Mesodermal cell (in vitro differentiated cells): ENCODE measurements around the gene LOC101059915.
"Not testable (repeated sequence)": the region's sequence is repeated elsewhere in the genome, so short reads cannot be mapped to it uniquely, and the experiment has no call there.

Experiments used
- H3K27ac ChIP-seq: 2 replicates; pipeline ENCODE4 v1.7.0; 2013; ENCODE audit warnings: mild to moderate bottlenecking, low read depth, low read length, moderate library complexity; ENCODE audit not compliant: severe bottlenecking
- H3K36me3 ChIP-seq: 2 replicates; pipeline ENCODE4 v1.7.1; 2013; ENCODE audit warnings: mild to moderate bottlenecking, low read length, moderate library complexity; ENCODE audit not compliant: control insufficient read depth, insufficient read depth
- H3K4me1 ChIP-seq: one replicate; pipeline ENCODE4 v1.7.1; 2013; ENCODE audit warnings: mild to moderate bottlenecking, low read length; ENCODE audit not compliant: insufficient read depth, control insufficient read depth, poor library complexity, severe bottlenecking
- H3K4me3 ChIP-seq: 2 replicates; pipeline ENCODE4 v1.7.0; 2013; ENCODE audit warnings: low read length, control low read depth, mild to moderate bottlenecking; ENCODE audit not compliant: insufficient read depth, poor library complexity, severe bottlenecking; ENCODE audit errors: extremely low read depth
- H3K9me3 ChIP-seq: 2 replicates; pipeline ENCODE4 v1.7.1; 2013; ENCODE audit warnings: mild to moderate bottlenecking, low read length, moderate library complexity; ENCODE audit not compliant: control insufficient read depth
- WGBS, 2 experiments: methylation state at CpG; one replicate each; pipeline ENCODE4 v1.1.5; 2013; ENCODE audit warnings: missing lambda C conversion rate in 2 of 2; ENCODE audit not compliant: insufficient coverage in 2 of 2; 5-methylcytosine and 5-hydroxymethylcytosine counted together

Gene LOC101059915

GRCh38 chrX:71640002-71640401 is 27.3 kb upstream of the LOC101059915 start:
- Histone ChIP-seq H3K4me1 (peaks cover 5% of the 10 kb centered on the region), H3K9me3 (no peaks in the 10 kb centered on the region), H3K36me3 (no peaks in the 10 kb centered on the region), H3K27ac (no peak overlapping the region), H3K4me3 (no peak overlapping the region)
- 93 to 100% methylated on average over 2 to 3 of the region's 4 CpGs for WGBS, 2 experiments

DNA sequence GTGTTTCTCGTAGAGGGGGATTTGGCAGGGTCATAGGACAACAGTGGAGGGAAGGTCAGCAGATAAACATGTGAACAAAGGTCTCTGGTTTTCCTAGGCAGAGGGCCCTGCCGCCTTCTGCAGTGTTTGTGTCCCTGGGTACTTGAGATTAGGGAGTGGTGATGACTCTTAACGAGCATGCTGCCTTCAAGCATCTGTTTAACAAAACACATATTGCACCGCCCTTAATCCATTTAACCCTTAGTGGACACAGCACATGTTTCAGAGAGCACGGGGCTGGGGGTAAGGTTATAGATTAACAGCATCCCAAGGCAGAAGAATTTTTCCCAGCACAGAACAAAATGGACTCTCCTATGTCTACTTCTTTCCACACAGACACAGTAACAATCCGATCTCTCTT is 22.9 kb upstream of the LOC101059915 start:
- H3K27ac ChIP-seq, H3K9me3 ChIP-seq, H3K36me3 ChIP-seq, H3K4me3 ChIP-seq, H3K4me1 ChIP-seq: not testable (repeated sequence)
- 100% methylated on average over 1 of the region's 6 CpGs; no CpG with 5 or more reads in 1 of the 2 experiments for WGBS, 2 experiments

GRCh38 chrX:71650333-71650969 is 16.9 kb upstream of the LOC101059915 start:
- no peak overlapping the region for H3K4me3 ChIP-seq
- no peaks in the 10 kb centered on the region for H3K4me1 ChIP-seq
- no peaks in the 10 kb centered on the region for H3K9me3 ChIP-seq
- no peak overlapping the region for H3K27ac ChIP-seq
- WGBS, 2 experiments: no CpG with 5 or more reads among the region's 4 CpGs
- H3K36me3 ChIP-seq: no peaks in the 10 kb centered on the region

DNA sequence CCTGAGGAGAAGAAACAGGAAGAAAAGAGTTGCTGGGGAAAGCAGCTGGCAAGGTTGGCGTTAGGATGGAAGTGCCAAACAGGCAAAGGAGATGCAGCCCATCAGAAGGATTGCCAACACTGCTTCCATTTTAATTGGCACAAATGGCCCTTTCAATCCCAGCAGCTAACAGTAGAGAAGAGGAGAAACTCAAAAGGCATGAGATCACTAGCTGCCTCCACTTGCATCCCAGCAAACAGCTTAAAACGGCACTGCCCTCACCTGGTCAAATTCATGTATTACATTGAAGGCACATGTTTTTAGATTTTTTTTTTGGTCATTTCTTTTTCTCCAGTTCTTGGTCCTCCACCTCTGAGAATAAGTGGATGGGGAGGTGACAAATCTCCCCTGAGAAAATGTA is 14.9 kb upstream of the LOC101059915 start:
- Histone ChIP-seq H3K4me1 (no peaks in the 10 kb centered on the region), H3K4me3 (no peak overlapping the region), H3K36me3 (no peaks in the 10 kb centered on the region), H3K9me3 (no peaks in the 10 kb centered on the region), H3K27ac (no peak overlapping the region)
- WGBS, 2 experiments: 100% methylated on average over 1 of the region's 2 CpGs; no CpG with 5 or more reads in 1 of the 2 experiments

DNA sequence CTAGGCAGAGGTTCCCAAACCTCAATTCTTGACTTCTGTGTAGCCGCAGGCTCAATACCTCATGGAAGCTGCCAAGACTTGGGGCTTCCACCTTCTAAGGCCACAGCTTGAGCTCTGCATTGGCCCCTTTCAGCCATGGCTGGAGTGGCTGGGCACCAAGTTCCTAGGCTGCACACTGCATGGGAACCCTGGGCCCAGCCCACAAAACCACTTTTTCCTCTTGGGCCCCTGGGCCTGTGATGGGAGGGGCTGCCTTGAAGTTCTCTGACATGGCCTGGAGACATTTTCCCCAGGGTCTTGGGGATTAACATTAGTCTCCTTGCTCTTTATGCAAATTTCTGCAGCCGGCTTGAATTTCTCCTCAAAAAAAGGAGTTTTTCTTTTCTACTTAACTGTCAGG is 14.0 kb upstream of the LOC101059915 start:
- Histone ChIP-seq H3K4me3 (no peak overlapping the region), H3K36me3 (no peaks in the 10 kb centered on the region), H3K9me3 (no peaks in the 10 kb centered on the region), H3K27ac (no peak overlapping the region), H3K4me1 (no peaks in the 10 kb centered on the region)
- WGBS, 2 experiments: 86% methylated on average over 1 of the region's 2 CpGs; no CpG with 5 or more reads in 1 of the 2 experiments

DNA sequence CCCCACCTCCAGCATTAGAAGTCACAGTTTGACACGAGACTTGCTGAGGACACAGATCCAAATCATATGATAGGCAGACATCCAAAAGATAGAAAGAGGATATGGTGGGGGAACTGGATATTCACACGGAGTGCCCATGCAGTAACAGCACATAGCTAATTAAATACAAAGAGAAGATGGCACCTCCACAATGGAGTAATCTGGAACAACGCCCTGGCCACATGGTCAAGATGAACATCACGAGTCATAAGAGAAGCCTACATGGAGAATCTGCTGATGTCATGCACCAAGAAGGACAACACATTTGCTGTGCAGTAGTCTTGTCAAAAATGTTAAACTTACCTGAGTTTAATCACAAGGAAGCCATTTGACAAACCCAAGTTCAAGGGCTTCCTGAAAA is 10.1 kb upstream of the LOC101059915 start:
- no peaks in the 10 kb centered on the region for H3K9me3 ChIP-seq
- 100% methylated on average over 1 to 2 of the region's 4 CpGs for WGBS, 2 experiments

DNA sequence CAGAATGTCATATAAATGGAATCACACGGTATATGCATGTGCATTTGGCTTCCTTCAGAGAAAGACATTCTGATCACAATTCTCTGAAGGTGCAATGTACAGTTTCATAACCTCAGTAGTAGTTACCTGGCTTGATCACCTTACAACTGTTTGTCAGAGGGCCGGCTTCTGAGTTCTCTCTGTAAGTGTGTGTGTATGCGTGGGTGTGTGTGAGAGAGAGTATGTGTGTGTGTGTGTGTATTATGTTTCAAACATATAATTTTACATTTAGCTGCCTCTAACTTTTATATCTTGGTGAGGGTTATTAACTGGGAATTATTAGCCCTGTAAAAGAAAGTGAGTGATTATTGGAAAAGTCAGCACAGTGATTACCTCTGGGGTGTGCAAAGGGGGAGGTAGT is 8.0 kb upstream of the LOC101059915 start:
- H3K4me3 ChIP-seq: no peak overlapping the region
- no peaks in the 10 kb centered on the region for H3K9me3 ChIP-seq
- no peaks in the 10 kb centered on the region for H3K36me3 ChIP-seq
- H3K27ac ChIP-seq: no peak overlapping the region
- H3K4me1 ChIP-seq: no peaks in the 10 kb centered on the region
- 86% methylated on average over 1 of the region's 3 CpGs; no CpG with 5 or more reads in 1 of the 2 experiments for WGBS, 2 experiments

More for the DNA sequence above, 10.1 kb upstream of the LOC101059915 start:
- Histone ChIP-seq H3K4me3 (no peak overlapping the region), H3K27ac (no peak overlapping the region), H3K4me1 (no peaks in the 10 kb centered on the region), H3K36me3 (no peaks in the 10 kb centered on the region)

DNA sequence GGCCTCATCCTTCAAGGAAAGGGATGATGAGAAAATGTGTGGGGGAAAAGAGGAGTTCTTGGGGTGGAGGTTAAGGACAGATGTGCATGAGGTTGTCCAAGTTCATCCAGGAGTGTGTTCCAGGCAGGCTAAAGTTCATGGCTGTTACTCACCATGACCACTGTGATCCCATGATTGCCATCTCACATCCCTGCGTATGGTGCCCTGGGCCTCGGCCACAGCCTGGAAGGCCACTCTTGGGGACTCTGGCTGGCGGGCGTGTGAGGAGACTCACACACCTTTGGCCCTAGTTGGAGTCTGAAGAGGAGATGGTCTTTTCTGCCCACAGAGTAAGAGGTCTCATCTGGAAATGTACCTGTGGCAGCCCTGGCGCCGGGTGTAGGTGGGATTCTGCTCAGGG is 7.4 kb upstream of the LOC101059915 start:
- no peaks in the 10 kb centered on the region for H3K36me3 ChIP-seq
- no peaks in the 10 kb centered on the region for H3K9me3 ChIP-seq
- H3K4me3 ChIP-seq: no peak overlapping the region
- no peaks in the 10 kb centered on the region for H3K4me1 ChIP-seq
- WGBS, 2 experiments: no CpG with 5 or more reads among the region's 6 CpGs
- no peak overlapping the region for H3K27ac ChIP-seq

GRCh38 chrX:71660562-71661416 is 6.6 kb upstream of the LOC101059915 start:
- Histone ChIP-seq H3K36me3 (no peaks in the 10 kb centered on the region), H3K9me3 (no peaks in the 10 kb centered on the region), H3K4me1 (no peaks in the 10 kb centered on the region), H3K27ac (no peak overlapping the region), H3K4me3 (no peak overlapping the region)
- WGBS, 2 experiments: 94 to 96% methylated on average over 3 of the region's 22 CpGs

- Histone ChIP-seq H3K4me1 (no peaks in the 10 kb centered on the region), H3K36me3 (no peaks in the 10 kb centered on the region), H3K27ac (no peak overlapping the region), H3K4me3 (no peak overlapping the region), H3K9me3 (no peaks in the 10 kb centered on the region)
- 91 to 95% methylated on average over 6 to 10 of the region's 12 CpGs for WGBS, 2 experiments
Measured at GRCh38 chrX:71661919-71662318, 5.4 kb upstream of the LOC101059915 start.

DNA sequence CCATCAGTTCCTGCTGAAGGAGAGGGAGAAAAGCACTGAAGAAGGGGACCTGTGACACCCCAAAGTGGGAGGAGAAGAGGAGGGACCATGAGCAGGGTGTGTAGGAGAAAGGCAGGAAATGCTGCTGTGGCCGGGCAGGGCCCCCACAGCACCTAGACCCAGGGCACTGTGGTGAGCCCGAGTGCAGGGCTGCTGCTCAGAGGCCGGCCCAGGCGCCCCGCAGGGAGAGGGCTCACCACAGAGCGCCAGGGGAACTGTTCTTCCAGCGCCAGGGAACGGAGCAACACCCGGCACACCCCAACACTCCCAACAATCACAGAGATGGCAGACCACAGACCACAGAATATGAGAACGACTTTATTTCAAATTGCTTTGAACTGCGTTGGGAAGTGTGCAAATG is 4.7 kb upstream of the LOC101059915 start:
- not testable (repeated sequence) for H3K9me3 ChIP-seq, H3K36me3 ChIP-seq, H3K4me1 ChIP-seq, H3K4me3 ChIP-seq, H3K27ac ChIP-seq
- WGBS, 2 experiments: 93% methylated on average over 5 of the region's 11 CpGs; no CpG with 5 or more reads in 1 of the 2 experiments
